Activated CD4-positive, CD25-positive, alpha-beta regulatory T cell treated with anti-CD3 and anti-CD28 coated beads, Interleukin-2, amount 50 U/mL, for 24 hours (primary cell): ENCODE results near the gene EPS8L1.
"Not testable (repeated sequence)": the region's sequence is repeated elsewhere in the genome, so short reads cannot be mapped to it uniquely, and the experiment has no call there.

Experiments used
- ATAC-seq, 2 donors: fragments of 150-1000 bp; cut with Tn5 transposase; one replicate each; pipeline ENCODE4 v1.10.0; 2021; ENCODE audit warnings: mild to moderate bottlenecking in 1 of 2, moderate library complexity in 1 of 2

EPS8L1 gene

DNA sequence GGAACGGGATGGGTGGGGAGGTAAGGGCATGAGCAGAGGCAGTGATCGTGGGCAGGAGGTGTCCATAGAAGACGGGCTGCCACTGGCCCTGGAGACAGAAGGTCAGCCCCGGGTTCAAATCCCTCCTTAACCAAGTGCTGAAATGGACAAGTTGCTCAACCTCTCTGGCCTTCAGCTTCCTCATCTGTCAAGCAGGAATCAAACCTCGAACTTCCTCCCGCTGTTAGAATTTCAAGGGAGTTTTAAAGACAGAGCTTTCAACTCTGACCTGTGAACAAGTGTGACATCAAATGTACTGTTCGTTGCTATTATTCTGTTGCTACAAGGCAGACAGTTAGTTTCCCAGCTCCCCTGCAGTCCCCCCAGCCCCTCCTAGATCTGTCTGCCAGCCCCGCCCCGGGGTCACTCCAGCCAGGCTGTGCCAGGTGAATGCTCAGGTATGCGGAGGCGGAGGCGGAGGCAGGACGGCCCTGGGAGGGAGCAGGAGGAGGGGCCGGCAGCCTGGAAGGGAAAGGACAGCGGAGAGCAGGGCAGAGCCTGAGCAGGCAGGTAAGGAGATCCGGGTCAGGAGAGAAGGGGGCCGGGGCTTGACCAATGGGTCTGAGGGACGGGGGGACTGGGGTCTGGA lies at the start of gene EPS8L1:
Gene EPS8L1 (plus strand): TSS at position 499 of the 628 bp plus-strand sequence. CDS start 576 bp downstream, outside the sequence.
- ATAC-seq = no peak

DNA sequence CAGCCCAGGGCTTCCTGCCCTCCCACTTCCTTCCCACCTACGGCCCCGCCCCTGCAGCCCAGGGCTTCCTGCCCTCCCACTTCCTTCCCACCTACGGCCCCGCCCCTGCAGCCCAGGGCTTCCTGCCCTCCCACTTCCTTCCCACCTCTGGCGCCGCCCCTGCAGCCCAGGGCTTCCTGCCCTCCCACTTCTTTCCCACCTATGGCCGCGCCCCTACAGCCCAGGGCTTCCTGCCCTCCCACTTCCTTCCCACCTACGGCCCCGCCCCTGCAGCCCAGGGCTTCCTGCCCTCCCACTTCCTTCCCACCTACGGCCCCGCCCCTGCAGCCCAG lies 48.6 kb upstream of the EPS8L1 start:
- ATAC-seq = not testable (repeated sequence)

DNA sequence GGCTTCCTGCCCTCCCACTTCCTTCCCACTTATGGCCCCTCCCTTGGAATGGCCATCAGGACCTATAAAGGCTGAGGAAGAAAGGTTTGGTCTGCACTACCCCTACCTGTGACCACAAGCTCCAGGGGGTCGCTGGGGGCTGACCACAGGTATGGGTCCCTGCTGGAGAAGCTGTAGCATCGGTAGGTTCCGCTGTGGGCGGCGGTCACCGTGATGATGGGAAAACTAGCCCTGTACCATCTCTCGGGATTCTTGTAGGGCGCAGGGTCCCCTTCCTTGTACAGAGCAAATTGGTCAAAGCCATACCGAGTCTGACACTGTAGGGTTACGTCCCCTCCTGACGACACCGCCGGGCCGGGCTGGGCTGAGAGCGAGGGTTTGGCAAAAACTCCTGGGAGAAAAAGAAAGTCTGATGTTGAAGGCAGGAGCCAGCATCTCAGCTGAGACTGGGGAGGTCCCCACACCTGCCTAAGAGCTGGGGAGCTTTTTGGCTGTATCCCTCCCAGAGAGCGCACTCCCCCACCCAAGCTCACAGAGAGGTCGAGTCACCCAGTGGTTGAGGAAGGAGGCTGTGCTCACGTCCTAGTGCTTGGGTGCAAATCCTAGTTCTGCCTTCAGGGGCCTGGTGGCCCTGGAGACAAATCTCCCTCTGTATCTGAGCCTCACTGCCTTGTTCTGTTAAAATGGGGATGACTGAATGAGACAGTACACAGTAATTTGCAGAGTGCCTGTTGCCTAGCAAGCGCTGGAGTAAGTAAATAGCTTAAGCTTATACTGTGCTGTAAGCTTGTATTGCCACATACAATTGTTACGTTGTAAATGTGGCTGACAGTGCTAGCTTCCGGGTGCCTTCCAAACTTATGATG lies 48.0 kb upstream of the EPS8L1 start:
- no peak for ATAC-seq

DNA sequence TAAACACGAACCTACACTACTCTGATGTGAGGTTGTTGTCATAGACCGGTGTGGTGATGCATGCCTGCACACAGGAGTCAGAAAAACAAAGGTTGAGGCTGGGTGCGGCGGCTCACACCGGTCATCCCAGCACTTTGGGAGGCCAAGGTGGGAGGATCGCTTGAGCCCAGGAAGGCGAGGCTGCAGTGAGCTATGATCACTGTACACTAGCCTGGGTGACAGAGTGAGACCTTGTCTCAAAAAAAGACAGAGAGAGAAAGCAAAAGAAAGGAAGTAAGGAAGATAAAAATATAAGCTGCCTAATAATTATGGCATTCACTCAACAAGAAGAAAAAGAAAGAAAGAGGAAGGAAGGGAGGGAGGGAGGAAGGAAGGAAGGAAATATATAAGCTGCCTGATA lies 46.9 kb upstream of the EPS8L1 start:
- no peak for ATAC-seq

DNA sequence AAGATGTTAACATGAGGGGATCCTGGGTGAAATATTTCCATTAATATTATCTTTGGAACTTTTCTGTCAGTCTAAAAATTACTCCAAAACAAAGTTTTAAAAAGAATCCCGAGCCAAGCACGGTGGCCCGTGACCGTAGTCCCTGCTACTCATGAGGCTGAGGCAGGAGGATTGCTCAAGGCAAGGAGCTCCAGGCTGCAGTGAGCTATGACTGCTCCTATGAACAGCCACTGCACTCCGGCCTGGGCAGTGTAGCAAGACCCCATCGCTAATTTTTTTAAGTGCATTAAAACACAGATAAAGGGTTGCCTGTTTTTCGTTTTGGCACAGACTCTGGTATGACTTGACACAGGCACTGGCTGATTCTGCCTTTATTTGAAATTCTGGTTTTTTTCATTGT lies 44.5 kb upstream of the EPS8L1 start:
- ATAC-seq = no peak

DNA sequence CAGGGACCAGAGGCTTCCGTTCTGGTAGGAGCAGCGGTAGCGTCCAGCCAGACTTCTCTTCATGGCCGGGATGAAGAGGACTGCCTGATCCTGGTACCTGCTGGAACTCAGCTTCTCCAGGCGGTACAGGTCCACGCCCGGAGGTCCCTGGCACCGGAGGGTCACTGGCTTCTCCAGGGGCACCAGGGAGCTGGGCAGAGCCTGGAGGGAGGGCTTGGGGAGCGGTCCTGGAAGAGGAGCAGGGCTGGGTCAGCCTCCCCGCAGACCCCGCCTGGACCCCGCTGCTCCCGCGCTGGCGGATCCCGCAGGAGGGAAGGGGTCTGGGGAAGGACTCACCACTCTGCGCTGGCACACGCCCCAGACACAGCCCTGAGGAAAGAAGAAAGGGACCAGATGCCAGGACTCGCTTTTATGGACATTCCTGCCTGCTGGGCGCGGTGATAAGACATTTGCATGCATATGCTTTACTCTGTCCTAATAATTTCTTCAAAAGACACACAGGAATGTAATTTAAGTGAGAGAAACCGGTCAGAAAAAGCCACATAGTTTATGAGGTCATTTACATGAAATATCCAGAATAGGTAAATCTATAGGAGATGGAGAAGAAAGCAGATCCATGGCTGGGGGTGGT lies 43.4 kb upstream of the EPS8L1 start:
- ATAC-seq = no peak

DNA sequence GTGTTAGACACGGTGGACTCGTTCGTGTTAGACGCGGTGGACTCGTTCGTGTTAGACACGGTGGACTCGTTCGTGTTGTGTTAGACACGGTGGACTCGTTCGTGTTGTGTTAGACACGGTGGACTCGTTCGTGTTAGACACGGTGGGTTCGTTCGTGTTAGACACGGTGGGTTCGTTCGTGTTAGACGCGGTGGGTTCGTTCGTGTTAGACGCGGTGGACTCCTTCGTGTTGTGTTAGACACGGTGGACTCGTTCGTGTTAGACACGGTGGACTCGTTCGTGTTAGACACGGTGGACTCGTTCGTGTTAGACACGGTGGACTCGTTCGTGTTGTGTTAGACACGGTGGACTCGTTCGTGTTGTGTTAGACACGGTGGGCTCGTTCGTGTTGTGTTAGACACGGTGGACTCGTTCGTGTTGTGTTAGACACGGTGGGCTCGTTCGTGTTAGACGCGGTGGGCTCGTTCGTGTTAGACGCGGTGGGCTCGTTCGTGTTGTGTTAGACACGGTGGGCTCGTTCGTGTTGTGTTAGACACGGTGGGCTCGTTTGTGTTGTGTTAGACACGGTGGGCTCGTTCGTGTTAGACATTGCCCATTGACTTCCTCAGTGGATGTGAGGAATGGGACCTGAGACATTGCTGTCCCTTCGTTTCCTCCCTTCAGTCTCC lies 42.6 kb upstream of the EPS8L1 start:
- ATAC-seq = not testable (repeated sequence)

DNA sequence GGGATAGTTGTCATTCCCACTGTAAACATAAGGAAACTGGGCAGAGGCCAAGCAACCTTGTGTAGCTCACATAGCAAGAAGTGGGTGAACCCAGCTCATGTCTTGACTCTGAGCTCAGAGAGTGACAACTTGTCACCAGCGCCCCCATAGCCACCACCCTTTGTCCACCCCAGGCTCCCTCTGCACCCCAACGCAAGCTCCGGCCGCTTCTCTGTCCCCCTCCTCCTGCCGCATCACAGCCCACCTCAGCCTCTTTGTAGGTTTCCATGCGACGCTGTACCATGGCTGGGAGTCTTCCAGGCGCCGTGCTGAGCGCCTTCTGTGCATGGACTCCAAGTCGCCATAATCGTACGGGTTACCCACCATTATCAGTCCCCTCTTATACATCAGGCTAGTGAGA lies 40.9 kb upstream of the EPS8L1 start:
- ATAC-seq = no peak

DNA sequence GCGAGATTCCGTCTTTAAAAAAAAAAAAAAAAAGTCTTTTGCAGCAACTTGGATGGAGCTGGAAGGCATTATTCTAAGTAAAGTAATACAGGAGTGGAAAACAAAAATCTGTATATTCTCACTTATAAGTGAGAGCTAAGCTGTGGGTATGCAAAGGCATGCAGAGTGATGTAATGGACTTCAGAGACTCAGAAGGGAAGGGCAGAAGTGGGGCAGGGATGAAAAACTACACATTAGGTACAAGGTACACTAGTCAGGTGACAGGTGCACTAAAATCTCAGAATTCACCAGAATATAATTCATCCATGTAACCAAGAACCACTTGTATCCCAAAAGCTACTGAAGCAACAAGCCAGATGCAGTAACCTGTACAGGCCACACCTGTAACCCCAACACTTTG lies 39.6 kb upstream of the EPS8L1 start:
- ATAC-seq = no peak

DNA sequence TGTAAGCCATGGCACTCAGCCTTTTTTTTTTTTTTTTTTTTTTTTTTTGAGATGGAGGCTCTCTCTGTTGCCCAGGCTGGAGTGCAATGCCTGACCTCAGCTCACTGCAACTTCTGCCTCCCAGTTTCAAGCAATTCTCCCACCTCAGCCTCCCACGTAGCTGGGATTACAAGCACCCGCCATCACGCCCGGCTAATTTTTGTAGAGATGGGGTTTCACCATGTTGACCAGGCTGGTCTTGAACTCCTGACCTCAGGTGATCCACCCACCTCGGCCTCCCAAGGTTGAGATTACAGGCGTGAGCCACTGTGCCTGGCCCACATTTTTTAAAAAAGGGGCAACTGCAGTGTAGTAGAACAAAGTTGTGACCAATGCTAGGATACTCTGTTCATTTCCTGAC lies 38.1 kb upstream of the EPS8L1 start:
- ATAC-seq = not testable (repeated sequence)

DNA sequence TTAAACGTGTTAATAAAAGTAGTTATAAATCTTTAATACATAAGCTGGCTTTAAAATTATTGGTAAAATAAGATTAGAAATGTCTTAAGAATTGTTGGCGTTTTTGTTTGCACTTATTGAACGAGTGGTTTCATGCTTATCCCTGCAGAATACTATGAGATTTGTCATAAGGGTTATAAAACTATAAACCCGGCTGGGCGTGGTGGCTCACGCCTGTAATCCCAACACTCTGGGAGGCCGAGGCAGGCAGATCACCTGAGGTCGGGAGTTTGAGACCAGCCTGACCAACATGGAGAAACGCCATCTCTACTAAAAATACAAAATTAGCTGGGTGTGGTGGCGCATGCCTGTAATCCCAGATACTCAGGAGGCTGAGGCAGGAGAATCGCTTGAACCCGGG lies 35.0 kb upstream of the EPS8L1 start:
- not testable (repeated sequence) for ATAC-seq

DNA sequence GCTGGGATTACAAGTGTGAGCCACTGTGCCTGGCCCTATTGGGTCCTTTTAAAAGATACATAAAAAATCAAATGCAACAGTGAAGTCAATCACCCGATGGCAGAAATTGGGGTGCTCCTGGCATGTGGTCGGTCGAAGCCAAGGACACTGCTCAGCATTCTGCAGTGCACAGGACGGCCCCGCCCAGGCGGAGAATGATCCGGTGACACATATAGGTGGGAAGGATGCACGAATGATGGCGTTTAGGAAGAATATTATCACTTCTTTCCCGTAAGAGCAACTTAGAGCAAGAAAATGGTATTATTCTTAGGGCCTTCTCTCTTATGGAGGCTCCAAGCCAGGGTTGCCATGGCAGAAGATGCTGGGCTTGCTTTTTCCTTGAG lies 34.4 kb upstream of the EPS8L1 start:
- no peak for ATAC-seq

DNA sequence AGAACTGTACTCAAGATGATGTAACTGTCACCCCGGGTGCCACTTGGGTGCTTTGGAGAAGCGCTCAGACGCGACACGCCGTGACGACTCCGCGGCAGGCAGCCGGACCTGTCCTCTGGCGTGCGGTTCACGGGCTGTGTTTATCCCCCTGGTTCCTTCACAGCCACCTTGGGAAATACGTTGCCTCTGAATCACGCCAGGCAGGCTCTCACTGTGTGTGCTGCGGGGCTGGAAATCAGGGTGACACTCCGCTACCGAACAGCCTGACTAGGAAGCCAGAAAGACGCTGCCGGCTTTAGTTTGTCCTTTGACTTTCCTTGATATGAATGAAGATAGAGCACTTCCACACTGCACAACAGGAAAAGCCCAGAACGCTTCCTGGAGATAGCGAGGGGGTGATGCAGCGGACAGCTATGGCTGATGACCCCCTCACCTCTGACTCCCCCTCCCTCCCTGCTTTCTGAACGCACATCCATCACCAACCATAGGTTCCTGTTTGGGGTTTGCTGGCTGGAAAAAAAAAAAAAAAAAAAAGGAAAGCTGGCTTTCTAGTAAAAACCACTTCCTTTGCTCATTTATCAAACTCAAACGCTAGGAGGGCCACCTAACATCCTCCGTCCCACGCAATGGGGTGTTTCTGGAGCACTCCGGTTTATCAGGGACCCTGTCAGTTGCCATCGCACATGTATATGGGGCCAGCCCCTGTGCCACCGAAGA lies 33.9 kb upstream of the EPS8L1 start:
- ATAC-seq = peak; percentile 69 to 71

DNA sequence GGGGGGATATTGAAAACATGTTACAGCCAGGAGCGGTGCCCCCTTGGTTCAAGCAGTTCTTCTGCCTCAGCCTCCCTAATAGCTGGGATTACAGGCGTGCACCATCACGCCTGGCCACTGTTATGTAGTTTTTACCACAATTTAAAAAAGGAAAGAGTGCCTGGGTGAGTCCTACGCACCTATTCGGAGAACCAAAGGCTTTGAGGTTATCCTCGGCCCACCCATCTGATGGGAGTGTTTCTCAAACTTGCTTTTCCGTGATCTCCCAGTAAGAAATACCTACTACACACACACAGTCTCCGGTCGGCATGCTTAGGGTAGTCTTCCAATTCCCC lies 33.4 kb upstream of the EPS8L1 start:
- ATAC-seq = no peak

DNA sequence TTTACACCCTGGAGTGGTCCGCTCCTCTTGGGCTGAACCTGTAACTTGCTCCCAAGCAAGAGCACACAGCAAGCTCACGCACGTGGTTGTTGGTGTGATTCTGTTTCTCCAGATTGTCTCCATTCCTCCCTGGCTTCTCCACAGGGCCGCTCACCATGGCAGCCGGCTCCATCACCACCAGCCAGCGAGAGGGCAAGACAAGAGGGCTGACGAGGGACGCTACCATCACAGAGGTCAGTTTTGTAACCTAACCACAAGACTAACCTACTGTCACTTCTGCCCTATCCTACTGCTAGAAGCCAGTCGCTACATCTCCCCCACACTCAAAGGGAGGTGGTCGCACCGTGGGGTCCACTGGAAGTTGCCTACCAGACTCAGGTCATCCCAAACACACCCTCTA lies 33.0 kb upstream of the EPS8L1 start:
- no peak for ATAC-seq

DNA sequence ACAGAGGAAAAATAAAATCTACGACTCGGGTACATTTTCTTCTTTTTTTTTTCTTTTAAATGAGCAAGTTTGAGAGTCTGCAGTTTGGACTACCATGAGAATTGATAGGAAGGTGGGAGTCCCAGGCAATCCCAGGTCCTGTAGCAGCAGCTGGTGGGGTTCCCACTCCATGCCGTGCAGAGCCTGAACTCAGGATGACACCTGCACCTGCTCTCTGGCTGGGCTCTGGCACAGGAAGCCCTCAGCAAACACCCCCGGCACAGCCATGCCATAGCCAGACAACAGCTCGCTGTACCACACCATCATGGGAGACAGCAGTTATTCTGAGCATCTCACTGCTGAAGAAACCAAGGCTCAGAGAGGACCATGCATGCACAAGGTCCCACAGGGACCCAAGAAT lies 31.4 kb upstream of the EPS8L1 start:
- no peak for ATAC-seq

DNA sequence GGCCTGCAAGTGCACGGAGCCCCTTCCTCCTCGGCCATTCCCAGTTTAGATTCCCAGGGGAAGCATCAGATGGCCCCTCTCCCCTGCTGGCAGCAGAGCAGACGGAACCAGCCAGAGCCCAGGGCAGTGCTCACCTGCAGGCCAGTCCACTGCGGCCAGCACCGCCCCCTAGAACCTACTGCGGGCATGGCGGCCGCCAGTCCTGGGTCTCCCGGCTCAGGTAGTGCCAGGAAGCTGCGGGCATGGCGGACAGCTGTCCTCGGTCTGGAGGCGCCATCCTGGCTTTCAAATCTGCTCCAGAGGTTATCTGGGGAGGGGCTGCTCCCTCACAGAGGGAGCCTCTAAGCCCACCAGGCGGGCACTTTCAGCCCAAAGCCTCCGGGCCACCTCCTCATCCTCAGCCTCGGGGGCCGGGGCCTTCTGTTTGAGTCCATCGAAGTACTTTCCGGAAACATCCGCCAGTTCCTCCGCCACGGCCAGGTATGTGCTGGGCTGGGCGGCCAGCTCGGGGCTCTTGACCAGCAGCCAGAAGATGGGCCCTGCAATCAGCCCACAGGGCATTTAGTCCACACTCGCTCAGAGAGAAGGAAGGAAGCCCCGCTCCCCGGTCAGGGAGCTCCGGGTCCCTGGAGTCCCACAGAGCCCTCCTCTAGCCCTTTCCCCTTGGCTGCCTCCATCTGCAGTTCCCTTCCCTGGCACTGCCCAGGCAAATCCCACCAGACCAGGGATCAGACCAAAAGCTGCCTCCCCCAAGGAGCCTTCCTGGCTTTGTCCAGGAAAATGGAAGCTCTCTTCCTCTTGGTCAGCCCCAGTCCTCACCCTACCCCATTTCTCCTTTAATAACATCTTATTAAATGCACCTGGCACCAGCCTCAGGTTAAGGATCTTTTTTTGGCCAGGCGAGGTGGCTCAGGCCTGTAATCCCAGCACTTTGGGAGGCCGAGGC lies 30.6 kb upstream of the EPS8L1 start:
- ATAC-seq = no peak

DNA sequence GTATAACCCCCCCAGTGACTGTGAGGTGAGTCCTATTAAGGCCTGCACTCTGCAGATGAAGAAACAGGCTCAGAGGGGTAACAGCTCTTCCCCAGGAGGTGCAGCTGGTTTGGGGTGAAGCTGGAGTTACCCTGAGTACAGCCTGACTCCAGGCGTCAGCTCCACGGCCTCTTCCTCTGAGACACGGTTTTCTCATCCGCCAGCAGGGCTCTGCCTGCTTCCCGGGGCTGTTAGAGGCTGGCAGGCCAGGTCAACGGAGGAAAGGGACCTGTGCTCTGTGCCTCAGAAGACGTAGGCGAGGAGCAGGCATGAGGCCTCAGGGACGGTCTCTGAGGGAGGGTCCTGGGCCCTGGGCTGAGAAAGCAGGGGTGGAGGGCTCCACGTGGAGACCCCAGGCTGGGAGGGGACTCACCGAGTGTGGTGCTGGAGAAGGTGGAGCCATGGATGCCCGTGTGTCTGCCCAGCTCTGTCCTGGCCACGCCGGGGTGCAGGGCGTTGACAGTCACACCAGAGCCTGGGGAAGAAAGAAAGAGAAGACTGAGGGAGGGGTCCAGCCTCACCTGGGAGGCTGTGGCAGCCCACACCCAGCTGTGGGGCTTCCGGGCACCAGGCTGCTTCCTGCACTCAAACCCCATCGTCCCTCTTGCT lies 28.6 kb upstream of the EPS8L1 start:
- no peak for ATAC-seq

DNA sequence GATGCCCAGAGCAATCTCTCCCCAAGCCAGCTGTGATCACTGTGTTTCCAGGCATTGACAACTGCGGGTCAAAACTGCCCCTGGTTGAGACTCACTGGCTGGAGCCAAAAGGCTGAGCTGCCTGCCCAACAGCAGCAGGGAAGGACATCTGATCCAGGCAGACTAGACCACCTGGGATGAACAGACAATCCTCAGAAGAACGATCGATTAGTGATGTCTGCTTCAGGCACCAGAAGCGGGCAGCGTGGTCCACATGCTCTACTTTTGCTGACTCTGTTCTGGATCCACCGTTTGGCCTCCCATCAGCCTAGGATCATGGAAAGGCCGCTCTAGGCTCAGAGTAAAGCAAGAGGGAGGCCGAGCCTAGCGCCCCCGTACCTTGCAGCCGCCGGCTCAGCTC lies 27.7 kb upstream of the EPS8L1 start:
- ATAC-seq = no peak

DNA sequence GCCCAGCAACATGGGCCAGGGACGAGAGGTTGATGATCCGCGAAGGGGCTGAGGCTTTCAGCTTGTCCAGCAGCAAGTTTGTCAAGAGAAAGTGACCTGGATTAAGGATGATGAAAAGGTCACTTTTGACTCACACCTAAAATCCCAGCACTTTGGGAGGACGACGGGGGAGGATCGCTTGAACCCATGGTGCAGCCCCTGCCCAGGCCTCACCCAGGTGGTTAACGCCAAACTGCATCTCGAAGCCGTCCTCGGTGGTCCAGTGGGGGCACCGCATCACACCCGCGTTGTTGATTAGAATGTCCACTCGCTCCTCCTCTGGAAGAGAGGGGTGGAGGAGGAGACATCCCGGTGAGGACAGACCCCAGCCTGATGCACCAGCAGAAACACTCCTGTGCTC lies 27.2 kb upstream of the EPS8L1 start:
- no peak for ATAC-seq
